Vagina (tissue), 2 donors: ENCODE measurements around the gene HMBS. TPM values are rescaled to one million over a fixed set of nuclear protein-coding genes. Genes with fewer than 3 reads are reported as not detected.
A peak's percentile ranks its signal among the peaks of the same experiment; 100 is the strongest.

Experiments
- DNase-seq, 2 donors: peaks; one replicate each; pipeline ENCODE4 v3.0.0-alpha.2; 2017; ENCODE audit errors: extremely low spot score in 2 of 2
- H3K27ac ChIP-seq: fragments of 200-600 bp; sonication (generic); one replicate; pipeline ENCODE4 v1.5.1; 2019
- H3K27me3 ChIP-seq: fragments of 200-600 bp; sonication (generic); one replicate; pipeline ENCODE4 v1.5.1; 2019
- H3K36me3 ChIP-seq, 2 donors: fragments of 200-600 bp; sonication (generic); one replicate each; pipeline ENCODE4 v1.5.1; 2017 to 2019
- H3K4me1 ChIP-seq: fragments of 200-600 bp; sonication (generic); one replicate; pipeline ENCODE4 v1.5.1; 2019
- H3K4me3 ChIP-seq, 2 donors: fragments of 200-600 bp; sonication (generic); 1 replicate in 1 of 2; 2 replicates in 1 of 2; pipeline ENCODE4 v1.5.1; 2016 to 2019
- H3K9me3 ChIP-seq: fragments of 200-600 bp; sonication (generic); one replicate; pipeline ENCODE4 v1.5.1; 2019
- POLR2A ChIP-seq, 2 donors: fragments of 450-650 bp; IDR thresholded peaks; one replicate each; pipeline ENCODE4 v1.6.1; 2017; ENCODE audit warnings: antibody characterized with exemption in 2 of 2, mild to moderate bottlenecking in 2 of 2, moderate library complexity in 2 of 2
- POLR2AphosphoS5 ChIP-seq, 2 donors: sonication (generic); formaldehyde crosslinking; IDR thresholded peaks; one replicate each; pipeline ENCODE4 v1.9.0; 2017; ENCODE audit warnings: antibody characterized with exemption in 2 of 2, mild to moderate bottlenecking in 2 of 2, low read depth in 1 of 2; ENCODE audit not compliant: insufficient read depth in 1 of 2
- intact Hi-C: fragments of 100-400 bp; cut with DNase I; formaldehyde crosslinking; loops from one replicate; pipeline ENCODE4 v1.15.1; 2023
- total RNA-seq: library from RNA; depleted of rRNA; stranded (reverse); fragments of >200 nt; gene quantifications from one replicate; pipeline ENCODE4 v1.2.3, GENCODE V29; 2016
- TF ChIP-seq, protein P1 (sequence below), 3 experiments: fragments of 450-650 bp in 2 of 3; fragments of 200-600 bp in 1 of 3; sonication (generic) in 1 of 3; IDR thresholded peaks; one replicate each; pipeline ENCODE4 v1.5.1; 2017 to 2019; ENCODE audit warnings: antibody characterized with exemption in 3 of 3, mild to moderate bottlenecking in 2 of 3, moderate library complexity in 2 of 3

The HMBS gene
- total RNA-seq, 1 donor from 2014 or later, result 13.5 TPM

DNA sequence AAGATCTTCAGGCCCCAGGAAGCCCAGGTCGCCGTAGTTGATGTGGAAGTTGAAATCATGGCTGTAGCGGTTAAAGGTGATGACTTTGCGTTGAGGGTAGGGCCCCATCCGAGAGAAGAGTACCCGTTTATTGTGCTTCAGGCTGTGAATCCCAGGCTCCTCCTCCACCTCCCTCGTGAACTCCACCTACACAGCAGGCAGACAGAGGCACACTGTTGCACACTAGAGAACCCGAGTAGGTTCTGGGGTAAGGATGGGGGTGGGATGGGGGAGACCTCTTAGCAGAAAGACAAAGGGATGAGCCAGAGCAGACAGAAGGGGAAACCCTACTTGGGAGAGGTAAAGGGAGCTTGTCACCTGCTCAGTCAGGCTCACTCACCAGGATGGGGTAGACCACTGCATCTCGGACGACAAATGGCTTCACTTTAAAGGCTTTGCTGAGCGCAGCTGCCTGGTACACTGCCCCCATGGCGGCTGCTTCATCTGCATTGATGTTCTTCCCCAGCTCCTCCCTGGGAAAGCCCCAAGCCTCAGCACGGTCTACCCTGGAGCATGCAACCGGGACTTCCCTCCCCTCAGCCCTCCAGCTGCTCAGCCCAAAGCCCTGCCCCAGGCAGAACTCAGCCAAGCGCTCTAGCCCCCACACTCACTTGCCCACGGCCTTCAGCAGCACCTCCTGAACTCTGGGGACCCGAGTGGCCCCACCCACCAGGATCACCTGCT lies 33.1 kb upstream of the HMBS start:
- intact Hi-C loops, result no loop called here
- Histone ChIP-seq H3K9me3 (no peaks in the 10 kb centered on the region), H3K4me3 (no peak overlapping the region), H3K36me3 (peaks cover 0 to 83% of the 10 kb centered on the region in 2 donors), H3K4me1 (peaks cover 18% of the 10 kb centered on the region), H3K27me3 (no peaks in the 10 kb centered on the region), H3K27ac (no peak overlapping the region)
- TF ChIP-seq, protein P1, sequence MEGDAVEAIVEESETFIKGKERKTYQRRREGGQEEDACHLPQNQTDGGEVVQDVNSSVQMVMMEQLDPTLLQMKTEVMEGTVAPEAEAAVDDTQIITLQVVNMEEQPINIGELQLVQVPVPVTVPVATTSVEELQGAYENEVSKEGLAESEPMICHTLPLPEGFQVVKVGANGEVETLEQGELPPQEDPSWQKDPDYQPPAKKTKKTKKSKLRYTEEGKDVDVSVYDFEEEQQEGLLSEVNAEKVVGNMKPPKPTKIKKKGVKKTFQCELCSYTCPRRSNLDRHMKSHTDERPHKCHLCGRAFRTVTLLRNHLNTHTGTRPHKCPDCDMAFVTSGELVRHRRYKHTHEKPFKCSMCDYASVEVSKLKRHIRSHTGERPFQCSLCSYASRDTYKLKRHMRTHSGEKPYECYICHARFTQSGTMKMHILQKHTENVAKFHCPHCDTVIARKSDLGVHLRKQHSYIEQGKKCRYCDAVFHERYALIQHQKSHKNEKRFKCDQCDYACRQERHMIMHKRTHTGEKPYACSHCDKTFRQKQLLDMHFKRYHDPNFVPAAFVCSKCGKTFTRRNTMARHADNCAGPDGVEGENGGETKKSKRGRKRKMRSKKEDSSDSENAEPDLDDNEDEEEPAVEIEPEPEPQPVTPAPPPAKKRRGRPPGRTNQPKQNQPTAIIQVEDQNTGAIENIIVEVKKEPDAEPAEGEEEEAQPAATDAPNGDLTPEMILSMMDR (IDR thresholded peaks at IDR 0.05), result no peak
- TF ChIP-seq POLR2AphosphoS5 (IDR thresholded peaks at IDR 0.05; ENCODE audit: insufficient read depth in 1 of 2, low read depth in 1 of 2), result no peak
- TF ChIP-seq POLR2A (IDR thresholded peaks at IDR 0.05), result no peak
- DNase-seq, result no peak

DNA sequence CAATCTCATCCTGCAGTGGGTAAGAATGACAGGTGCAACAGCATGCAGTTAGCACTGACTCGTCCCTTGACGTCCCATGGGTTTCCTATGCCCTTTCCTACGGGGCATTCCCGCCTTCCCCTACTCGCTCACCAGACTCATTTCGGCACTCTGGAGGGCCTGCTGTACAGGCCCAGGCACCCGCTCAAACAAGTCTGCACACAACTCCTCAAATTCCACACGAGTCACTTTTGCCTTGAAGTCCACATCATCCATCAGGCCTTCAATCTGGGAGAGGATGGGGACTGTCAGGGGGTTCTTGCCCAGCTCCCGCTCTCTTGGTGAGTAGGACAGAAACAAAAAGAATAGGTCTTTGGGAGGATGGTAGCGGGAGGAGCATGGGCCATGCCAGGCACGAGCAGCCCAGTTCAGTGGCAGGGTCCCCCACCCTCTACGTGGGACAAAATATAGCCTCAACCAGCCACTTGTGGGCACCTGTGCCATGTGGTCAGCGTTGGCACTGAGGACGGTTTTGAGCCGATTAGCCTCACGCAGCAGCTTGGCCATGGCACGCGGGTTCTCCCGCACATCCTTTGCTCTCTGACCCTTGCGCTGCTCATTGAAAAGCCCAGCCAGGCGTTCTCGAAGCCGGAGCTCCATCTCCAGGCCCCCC lies 32.4 kb upstream of the HMBS start:
- Histone ChIP-seq H3K4me1 (peaks cover 18% of the 10 kb centered on the region), H3K36me3 (peaks cover 0 to 76% of the 10 kb centered on the region in 2 donors)
- TF ChIP-seq, protein P1 (IDR thresholded peaks at IDR 0.05), result no peak
- TF ChIP-seq POLR2AphosphoS5 (IDR thresholded peaks at IDR 0.05; ENCODE audit: insufficient read depth in 1 of 2, low read depth in 1 of 2), result no peak
- no peak for TF ChIP-seq POLR2A (IDR thresholded peaks at IDR 0.05)

DNA sequence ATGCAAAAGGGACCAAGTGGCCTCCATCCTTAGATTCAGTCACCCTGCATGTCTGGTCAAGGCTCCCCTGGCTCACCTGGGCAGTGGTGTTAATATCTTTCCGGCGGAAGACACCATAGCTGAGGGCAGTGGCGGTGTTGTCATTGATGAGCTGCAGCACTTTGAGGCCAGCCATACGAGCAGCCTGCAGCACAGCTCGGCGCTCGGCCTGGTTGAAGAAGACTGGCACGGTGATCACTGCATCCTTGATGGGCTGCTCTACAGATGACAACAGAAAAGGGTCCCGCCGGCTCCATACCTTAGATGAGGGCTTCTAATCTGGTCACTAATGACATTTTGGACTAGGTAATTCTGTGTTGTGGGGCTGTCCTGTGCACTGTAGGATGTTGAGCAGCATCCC lies 30.3 kb upstream of the HMBS start:
- no peak overlapping the region for H3K4me3 ChIP-seq

More for the DNA sequence above, 32.4 kb upstream of the HMBS start:
- Histone ChIP-seq H3K27me3 (no peaks in the 10 kb centered on the region), H3K4me3 (no peak overlapping the region), H3K27ac (no peak overlapping the region), H3K9me3 (no peaks in the 10 kb centered on the region)
- intact Hi-C loops, result no loop called here
- DNase-seq, result no peak

DNA sequence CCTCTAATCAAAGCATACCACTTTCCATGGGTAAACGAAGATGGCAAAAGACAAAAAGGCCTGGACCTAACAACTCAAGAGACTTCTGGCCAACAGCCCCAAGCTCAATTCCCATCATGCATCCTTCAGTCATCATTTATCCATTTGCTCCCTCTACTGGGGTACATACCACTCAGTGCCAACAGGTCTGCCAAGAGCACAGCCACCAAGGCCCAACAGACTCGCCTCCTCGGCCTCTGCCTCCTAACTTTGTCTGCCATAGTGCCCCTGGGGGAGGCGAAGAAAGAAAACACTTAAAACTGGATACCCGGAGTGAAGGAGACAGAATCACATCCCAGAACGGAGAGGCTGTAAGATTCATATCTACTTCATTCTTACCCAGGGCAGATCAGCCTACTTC lies 28.8 kb upstream of the HMBS start:
- H3K36me3 ChIP-seq, result peaks cover 0 to 42% of the 10 kb centered on the region in 2 donors
- TF ChIP-seq, protein P1 (IDR thresholded peaks at IDR 0.05), result no peak
- TF ChIP-seq POLR2A (IDR thresholded peaks at IDR 0.05), result no peak
- no peak for TF ChIP-seq POLR2AphosphoS5 (IDR thresholded peaks at IDR 0.05; ENCODE audit: insufficient read depth in 1 of 2, low read depth in 1 of 2)
- intact Hi-C loops, result no loop called here
- H3K9me3 ChIP-seq, result no peaks in the 10 kb centered on the region
- no peaks in the 10 kb centered on the region for H3K27me3 ChIP-seq
- no peak overlapping the region for H3K27ac ChIP-seq
- DNase-seq, result no peak
- H3K4me1 ChIP-seq, result peaks cover 28% of the 10 kb centered on the region
- peak overlapping the region; percentile 83 to 88 for H3K4me3 ChIP-seq

More for the DNA sequence above, 30.3 kb upstream of the HMBS start:
- no peaks in the 10 kb centered on the region for H3K9me3 ChIP-seq
- H3K27me3 ChIP-seq, result no peaks in the 10 kb centered on the region
- H3K4me1 ChIP-seq, result peaks cover 28% of the 10 kb centered on the region
- no peak overlapping the region for H3K27ac ChIP-seq
- H3K36me3 ChIP-seq, result peaks cover 0 to 54% of the 10 kb centered on the region in 2 donors
- no peak for DNase-seq
- no peak for TF ChIP-seq POLR2AphosphoS5 (IDR thresholded peaks at IDR 0.05; ENCODE audit: insufficient read depth in 1 of 2, low read depth in 1 of 2)
- TF ChIP-seq POLR2A (IDR thresholded peaks at IDR 0.05), result no peak
- TF ChIP-seq, protein P1 (IDR thresholded peaks at IDR 0.05), result no peak
- intact Hi-C loops, result no loop called here
